Astrocyte (in vitro differentiated cells and primary cell): Measurements from ENCODE around the gene CDH13. TPM values are rescaled to one million over a fixed set of nuclear protein-coding genes. Genes with fewer than 3 reads are reported as not detected.
A peak's percentile ranks its signal among the peaks of the same experiment; 100 is the strongest.

Source experiments
- DNase-seq: peaks from one replicate; pipeline ENCODE4 v3.0.0-alpha.2; 2010; ENCODE audit warnings: low read depth
- FAIRE-seq: peaks from 2 replicates; lab custom pipeline; 2011; peaks lifted over from hg19 to GRCh38; lab: Jason Lieb, UNC
- H2AFZ ChIP-seq: 2 replicates; pipeline ENCODE4 v1.6.0; 2012; ENCODE audit warnings: low read depth, low read length, inconsistent platforms
- H3K27ac ChIP-seq: 2 replicates; pipeline ENCODE4 v1.5.1; 2011; ENCODE audit warnings: low read depth, low read length, inconsistent platforms
- H3K27me3 ChIP-seq: 2 replicates; pipeline ENCODE4 v1.6.0; 2011; ENCODE audit warnings: low read length, inconsistent platforms; ENCODE audit not compliant: insufficient read depth
- H3K36me3 ChIP-seq: 2 replicates; pipeline ENCODE4 v1.5.1; 2011; ENCODE audit warnings: low read length, inconsistent platforms; ENCODE audit not compliant: insufficient read depth
- H3K4me1 ChIP-seq: 2 replicates; pipeline ENCODE4 v1.5.1; 2011; ENCODE audit warnings: low read length, inconsistent platforms; ENCODE audit not compliant: insufficient read depth
- H3K4me2 ChIP-seq: 2 replicates; pipeline ENCODE4 v1.6.0; 2012; ENCODE audit warnings: low read length, inconsistent platforms
- H3K4me3 ChIP-seq: 2 replicates; pipeline ENCODE4 v1.5.1; 2011; ENCODE audit warnings: low read depth, mild to moderate bottlenecking, low read length, inconsistent platforms; ENCODE audit not compliant: insufficient read depth
- H3K79me2 ChIP-seq: 2 replicates; pipeline ENCODE4 v1.6.0; 2012; ENCODE audit warnings: mild to moderate bottlenecking, low read length, inconsistent platforms; ENCODE audit not compliant: insufficient read depth
- H3K9ac ChIP-seq: 2 replicates; pipeline ENCODE4 v1.6.0; 2012; ENCODE audit warnings: mild to moderate bottlenecking, low read length, inconsistent platforms
- H3K9me3 ChIP-seq: 2 replicates; pipeline ENCODE4 v1.5.1; 2012; ENCODE audit warnings: low read depth, mild to moderate bottlenecking, low read length, inconsistent platforms; ENCODE audit not compliant: insufficient read depth
- H4K20me1 ChIP-seq: 2 replicates; pipeline ENCODE4 v1.6.0; 2012; ENCODE audit warnings: low read length, inconsistent platforms; ENCODE audit not compliant: insufficient read depth
- H3K27ac Mint-ChIP-seq: one replicate; pipeline ENCODE4 v1.8.0; 2021; ENCODE audit warnings: mild to moderate bottlenecking, mixed read lengths; ENCODE audit not compliant: unreplicated experiment
- H3K27me3 Mint-ChIP-seq: one replicate; pipeline ENCODE4 v1.8.0; 2021; ENCODE audit warnings: low read depth, mixed read lengths; ENCODE audit not compliant: unreplicated experiment
- H3K36me3 Mint-ChIP-seq: one replicate; pipeline ENCODE4 v1.8.0; 2021; ENCODE audit warnings: low read depth, mixed read lengths; ENCODE audit not compliant: unreplicated experiment
- H3K4me1 Mint-ChIP-seq: one replicate; pipeline ENCODE4 v1.8.0; 2021; ENCODE audit warnings: low read depth, mixed read lengths; ENCODE audit not compliant: unreplicated experiment
- H3K4me3 Mint-ChIP-seq: one replicate; pipeline ENCODE4 v1.8.0; 2021; ENCODE audit warnings: mild to moderate bottlenecking, moderate library complexity, mixed read lengths; ENCODE audit not compliant: unreplicated experiment
- H3K9me3 Mint-ChIP-seq: one replicate; pipeline ENCODE4 v1.8.0; 2021; ENCODE audit warnings: mild to moderate bottlenecking, mixed read lengths; ENCODE audit not compliant: unreplicated experiment
- EZH2 ChIP-seq: IDR thresholded peaks from 2 replicates; pipeline ENCODE4 v1.6.1; 2012; ENCODE audit warnings: mild to moderate bottlenecking, low read length, inconsistent platforms; ENCODE audit not compliant: insufficient read depth
- total RNA-seq: library from RNA; stranded (reverse); gene quantifications from 2 replicates; pipeline ENCODE4 v1.2.1, GENCODE V29; 2021
- TF ChIP-seq, protein P1 (sequence below): IDR thresholded peaks from 2 replicates; pipeline ENCODE4 v1.5.1; 2011; ENCODE audit warnings: low read depth, mild to moderate bottlenecking, inconsistent platforms, low read length, moderate library complexity; ENCODE audit not compliant: insufficient read depth

The CDH13 gene
- total RNA-seq, 1 donor from 2014 or later, result 41.7 TPM

GRCh38 chr16:83826146-83826913 is 1199.6 kb downstream of the CDH13 start:
- peak; percentile 86 for DNase-seq
- no peaks in the 10 kb centered on the region for H4K20me1 ChIP-seq
- H3K4me1 ChIP-seq, result no peaks in the 10 kb centered on the region
- no peak overlapping the region for H3K27ac Mint-ChIP-seq
- no peaks in the 10 kb centered on the region for H3K36me3 ChIP-seq
- H3K4me3 Mint-ChIP-seq, result no peak overlapping the region
- no peaks in the 10 kb centered on the region for H3K79me2 ChIP-seq
- FAIRE-seq, result peak; percentile 88
- TF ChIP-seq EZH2, result no peak
- TF ChIP-seq, protein P1, sequence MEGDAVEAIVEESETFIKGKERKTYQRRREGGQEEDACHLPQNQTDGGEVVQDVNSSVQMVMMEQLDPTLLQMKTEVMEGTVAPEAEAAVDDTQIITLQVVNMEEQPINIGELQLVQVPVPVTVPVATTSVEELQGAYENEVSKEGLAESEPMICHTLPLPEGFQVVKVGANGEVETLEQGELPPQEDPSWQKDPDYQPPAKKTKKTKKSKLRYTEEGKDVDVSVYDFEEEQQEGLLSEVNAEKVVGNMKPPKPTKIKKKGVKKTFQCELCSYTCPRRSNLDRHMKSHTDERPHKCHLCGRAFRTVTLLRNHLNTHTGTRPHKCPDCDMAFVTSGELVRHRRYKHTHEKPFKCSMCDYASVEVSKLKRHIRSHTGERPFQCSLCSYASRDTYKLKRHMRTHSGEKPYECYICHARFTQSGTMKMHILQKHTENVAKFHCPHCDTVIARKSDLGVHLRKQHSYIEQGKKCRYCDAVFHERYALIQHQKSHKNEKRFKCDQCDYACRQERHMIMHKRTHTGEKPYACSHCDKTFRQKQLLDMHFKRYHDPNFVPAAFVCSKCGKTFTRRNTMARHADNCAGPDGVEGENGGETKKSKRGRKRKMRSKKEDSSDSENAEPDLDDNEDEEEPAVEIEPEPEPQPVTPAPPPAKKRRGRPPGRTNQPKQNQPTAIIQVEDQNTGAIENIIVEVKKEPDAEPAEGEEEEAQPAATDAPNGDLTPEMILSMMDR, result peak; percentile 85
- no peaks in the 10 kb centered on the region for H3K27me3 ChIP-seq
- no peak overlapping the region for H3K4me3 ChIP-seq
- no peaks in the 10 kb centered on the region for H3K36me3 Mint-ChIP-seq
- H3K9ac ChIP-seq, result no peak overlapping the region
- H3K9me3 ChIP-seq, result no peaks in the 10 kb centered on the region
- H2AFZ ChIP-seq, result peak overlapping the region; percentile 43
- peak overlapping the region; percentile 40 for H3K4me2 ChIP-seq
- H3K27ac ChIP-seq, result no peak overlapping the region
- H3K27me3 Mint-ChIP-seq, result peaks cover 31% of the 10 kb centered on the region
- H3K4me1 Mint-ChIP-seq, result peaks cover 4% of the 10 kb centered on the region
- no peaks in the 10 kb centered on the region for H3K9me3 Mint-ChIP-seq

GRCh38 chr16:83830091-83830768 is 1203.5 kb downstream of the CDH13 start:
- Mint-ChIP-seq H3K4me1 (peaks cover 10% of the 10 kb centered on the region), H3K36me3 (no peaks in the 10 kb centered on the region), H3K9me3 (no peaks in the 10 kb centered on the region), H3K27ac (no peak overlapping the region), H3K27me3 (peaks cover 16% of the 10 kb centered on the region), H3K4me3 (no peak overlapping the region)
- H3K9ac ChIP-seq, result no peak overlapping the region
- H4K20me1 ChIP-seq, result no peaks in the 10 kb centered on the region
- no peak overlapping the region for H3K4me3 ChIP-seq
- no peak for FAIRE-seq
- no peak overlapping the region for H3K4me2 ChIP-seq
- DNase-seq, result no peak
- no peaks in the 10 kb centered on the region for H3K36me3 ChIP-seq
- no peak overlapping the region for H2AFZ ChIP-seq
- TF ChIP-seq, protein P1, result no peak
- no peak for TF ChIP-seq EZH2
- H3K27me3 ChIP-seq, result no peaks in the 10 kb centered on the region
- H3K79me2 ChIP-seq, result no peaks in the 10 kb centered on the region
- H3K27ac ChIP-seq, result no peak overlapping the region
- no peaks in the 10 kb centered on the region for H3K9me3 ChIP-seq
- H3K4me1 ChIP-seq, result peaks cover 2% of the 10 kb centered on the region
